B cell (primary cell): ENCODE measurements around the gene CASP2. TPM values are rescaled to one million over a fixed set of nuclear protein-coding genes. Genes with fewer than 3 reads are reported as not detected.

ENCODE experiments used
- ATAC-seq: fragments of 200-7000 bp; cut with Tn5 transposase; one replicate; pipeline ENCODE4 v1.10.0; 2021; ENCODE audit warnings: low read depth, mild to moderate bottlenecking, moderate number of reproducible peaks, moderate library complexity
- CTCF ChIA-PET: fragments of 350-600 bp; sonication (Branson Sonifier 250); formaldehyde crosslinking; loops from one replicate; lab custom pipeline; 2021; ENCODE audit warnings: antibody characterized with exemption, inconsistent platforms; lab: Charles Lee
- POLR2A ChIA-PET: fragments of 350-600 bp; sonication (Branson Sonifier 250); formaldehyde crosslinking; loops from one replicate; lab custom pipeline; 2021; ENCODE audit warnings: antibody characterized with exemption; lab: Charles Lee
- DNase-seq: peaks from one replicate; pipeline ENCODE4 v3.0.0; 2013
- H2AFZ ChIP-seq: 2 replicates; pipeline ENCODE4 v1.6.1; 2012; ENCODE audit warnings: mild to moderate bottlenecking, low read depth, low read length; ENCODE audit not compliant: insufficient read depth, poor library complexity, severe bottlenecking
- H3K27ac ChIP-seq, 2 donors: 1 replicate in 1 of 2; 2 replicates in 1 of 2; pipeline ENCODE4 v1.5.1; 2012 to 2013; ENCODE audit warnings: low read length in 2 of 2, mild to moderate bottlenecking in 2 of 2, moderate library complexity in 1 of 2
- H3K27me3 ChIP-seq, 4 experiments: fragments of 200-600 bp in 1 of 4; sonication (generic) in 1 of 4; replicated peaks in 1 of 4; 1 replicate in 2 of 4; 2 replicates in 2 of 4; pipeline versions ENCODE4 v1.6.1 to v1.7.0; 2013 to 2016; ENCODE audit warnings: low read length in 3 of 4, mild to moderate bottlenecking in 2 of 4, mixed read lengths in 1 of 4, moderate library complexity in 1 of 4; ENCODE audit not compliant: insufficient read depth in 4 of 4, control insufficient read depth in 3 of 4; ENCODE audit errors: control extremely low read depth in 1 of 4
- H3K36me3 ChIP-seq, 2 experiments: replicated peaks in 1 of 2; 1 replicate in 1 of 2; 2 replicates in 1 of 2; pipeline versions ENCODE4 v1.6.1 to v1.7.1; 2013; ENCODE audit warnings: low read length in 1 of 2; ENCODE audit not compliant: insufficient read depth in 2 of 2, control insufficient read depth in 1 of 2; ENCODE audit errors: control extremely low read depth in 1 of 2, extremely low read depth in 1 of 2
- H3K4me1 ChIP-seq, 2 donors: fragments of 200-600 bp in 1 of 2; sonication (generic) in 1 of 2; 1 replicate in 1 of 2; 2 replicates in 1 of 2; pipeline versions ENCODE4 v1.5.1 to v1.6.1; 2013 to 2017; ENCODE audit warnings: low read length in 2 of 2; ENCODE audit not compliant: control insufficient read depth in 2 of 2, insufficient read depth in 2 of 2
- H3K4me2 ChIP-seq: replicated peaks from 2 replicates; pipeline ENCODE3; 2012; ENCODE audit warnings: mild to moderate bottlenecking, low read depth, low read length; ENCODE audit not compliant: poor library complexity, severe bottlenecking
- H3K4me3 ChIP-seq, 5 experiments: fragments of 200-600 bp in 1 of 5; sonication (generic) in 1 of 5; 1 replicate in 3 of 5; 2 replicates in 2 of 5; pipeline versions ENCODE4 v1.5.1 to v1.7.0; 2011 to 2016; ENCODE audit warnings: low read length in 4 of 5, mild to moderate bottlenecking in 4 of 5, low read depth in 2 of 5, control low read depth in 1 of 5, moderate library complexity in 1 of 5; ENCODE audit not compliant: insufficient read depth in 1 of 5; ENCODE audit errors: control extremely low read depth in 1 of 5, extremely low read depth in 1 of 5
- H3K79me2 ChIP-seq: fragments of 200-600 bp; sonication (generic); one replicate; pipeline ENCODE4 v1.6.0; 2016; ENCODE audit warnings: low read length; ENCODE audit not compliant: control insufficient read depth, insufficient read depth
- H3K9ac ChIP-seq: fragments of 200-600 bp; sonication (generic); 2 replicates; pipeline ENCODE4 v1.6.1; 2017; ENCODE audit warnings: mild to moderate bottlenecking, low read length, moderate library complexity
- H3K9me3 ChIP-seq, 3 donors: one replicate each; pipeline versions ENCODE4 v1.6.1 to v1.7.1; 2013; ENCODE audit warnings: low read length in 2 of 3; ENCODE audit not compliant: control insufficient read depth in 2 of 3, insufficient read depth in 1 of 3; ENCODE audit errors: control extremely low read depth in 1 of 3
- H4K20me1 ChIP-seq: 2 replicates; pipeline ENCODE4 v1.6.0; 2012; ENCODE audit warnings: mild to moderate bottlenecking, low read length; ENCODE audit not compliant: insufficient read depth, control insufficient read depth, poor library complexity, severe bottlenecking
- H3K27ac Mint-ChIP-seq: one replicate; pipeline ENCODE4 v1.8.0; 2021; ENCODE audit warnings: mixed read lengths
- H3K27me3 Mint-ChIP-seq: one replicate; pipeline ENCODE4 v1.8.0; 2021; ENCODE audit warnings: mixed read lengths
- H3K4me1 Mint-ChIP-seq: one replicate; pipeline ENCODE4 v1.8.0; 2021; ENCODE audit warnings: mixed read lengths
- H3K4me3 Mint-ChIP-seq: one replicate; pipeline ENCODE4 v1.8.0; 2021; ENCODE audit warnings: mixed read lengths
- H3K9me3 Mint-ChIP-seq: one replicate; pipeline ENCODE4 v1.8.0; 2022; ENCODE audit warnings: mixed read lengths; ENCODE audit not compliant: insufficient read depth
- EZH2 ChIP-seq: IDR thresholded peaks from 2 replicates; pipeline ENCODE4 v1.6.1; 2012; ENCODE audit warnings: borderline replicate concordance, low read depth, mild to moderate bottlenecking, moderate library complexity, low read length; ENCODE audit not compliant: insufficient read depth, poor library complexity, severe bottlenecking
- WGBS: methylation state at CpG from one replicate; pipeline ENCODE4 v1.1.5; 2013; ENCODE audit warnings: missing lambda C conversion rate; ENCODE audit not compliant: insufficient coverage; 5-methylcytosine and 5-hydroxymethylcytosine counted together
- intact Hi-C: fragments of 100-400 bp; cut with micrococcal nuclease; formaldehyde crosslinking; loops from one replicate; pipeline ENCODE4 v1.10.0; 2022
- polyA plus RNA-seq: library from polyadenylated mRNA; depleted of rRNA; stranded (reverse); fragments of >200 nt; gene quantifications from 2 replicates; pipeline ENCODE4 v1.2.3, GENCODE V29; 2012
- total RNA-seq, 2 donors: library from RNA; stranded (reverse); fragments of 120-200 nt in 1 of 2; gene quantifications; 1 replicate in 1 of 2; 2 replicates in 1 of 2; pipeline versions ENCODE4 v1.2.3 to v1.2.4, GENCODE V29; 2013 to 2022
- TF ChIP-seq, protein P1 (sequence below): fragments of 200-600 bp; IDR thresholded peaks from one replicate; pipeline ENCODE4 v1.8.0; 2022; ENCODE audit warnings: antibody characterized with exemption, mild to moderate bottlenecking

The CASP2 gene
- total and polyA plus RNA-seq, 2 donors (not counting 1 experiment from before 2014, with no cell fraction given): 29.2 to 66.5 TPM

DNA sequence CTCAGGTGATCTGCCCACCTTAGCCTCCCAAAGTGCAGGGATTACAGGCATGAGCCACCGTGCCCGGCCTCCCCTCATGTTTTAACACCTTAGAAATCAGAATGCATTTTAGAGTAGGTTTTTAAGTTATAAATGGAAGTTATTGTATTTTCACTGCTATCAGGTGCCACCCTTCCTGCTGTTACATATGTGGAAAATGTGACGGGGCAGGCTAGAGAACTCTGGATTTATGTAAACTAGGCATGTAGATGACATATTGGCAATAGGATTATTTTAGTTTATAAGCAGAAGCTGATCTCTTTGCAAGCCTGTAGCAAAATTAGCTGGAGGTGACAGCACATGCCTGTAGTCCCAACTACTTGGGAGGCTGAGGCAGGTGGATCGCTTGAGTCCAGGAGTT, 2.1 kb downstream of the CASP2 start:
- ATAC-seq (no peak), DNase-seq (no peak)
- ChIA-PET CTCF (interaction anchor here (0.7 to 4.1 kb wide), 3 partner anchors 9 to 50 kb away, joined by 3 to 29 read pairs (median 4); no protein-coding TSS in a partner anchor), POLR2A (no interaction called here)
- H4K20me1 ChIP-seq: peaks cover 52% of the 10 kb centered on the region
- Mint-ChIP-seq H3K9me3 (no peaks in the 10 kb centered on the region), H3K27ac (no peak overlapping the region), H3K27me3 (no peaks in the 10 kb centered on the region), H3K4me3 (peak overlapping the region; percentile 95), H3K4me1 (peaks cover 55% of the 10 kb centered on the region)
- no peak overlapping the region for H3K9ac ChIP-seq
- peaks cover 0 to 6% (median 0%) of the 10 kb centered on the region in 3 donors for H3K9me3 ChIP-seq
- intact Hi-C loops: no loop called here
- H2AFZ ChIP-seq: no peak overlapping the region
- 94% methylated on average over 2 of the region's 4 CpGs for WGBS
- H3K27me3 ChIP-seq: no peaks in the 10 kb centered on the region
- H3K27ac ChIP-seq: no peak overlapping the region
- H3K79me2 ChIP-seq: peaks cover 65% of the 10 kb centered on the region
- H3K36me3 ChIP-seq: peaks cover 7 to 41% of the 10 kb centered on the region in 2 experiments
- no peak for TF ChIP-seq EZH2
- TF ChIP-seq, protein P1, sequence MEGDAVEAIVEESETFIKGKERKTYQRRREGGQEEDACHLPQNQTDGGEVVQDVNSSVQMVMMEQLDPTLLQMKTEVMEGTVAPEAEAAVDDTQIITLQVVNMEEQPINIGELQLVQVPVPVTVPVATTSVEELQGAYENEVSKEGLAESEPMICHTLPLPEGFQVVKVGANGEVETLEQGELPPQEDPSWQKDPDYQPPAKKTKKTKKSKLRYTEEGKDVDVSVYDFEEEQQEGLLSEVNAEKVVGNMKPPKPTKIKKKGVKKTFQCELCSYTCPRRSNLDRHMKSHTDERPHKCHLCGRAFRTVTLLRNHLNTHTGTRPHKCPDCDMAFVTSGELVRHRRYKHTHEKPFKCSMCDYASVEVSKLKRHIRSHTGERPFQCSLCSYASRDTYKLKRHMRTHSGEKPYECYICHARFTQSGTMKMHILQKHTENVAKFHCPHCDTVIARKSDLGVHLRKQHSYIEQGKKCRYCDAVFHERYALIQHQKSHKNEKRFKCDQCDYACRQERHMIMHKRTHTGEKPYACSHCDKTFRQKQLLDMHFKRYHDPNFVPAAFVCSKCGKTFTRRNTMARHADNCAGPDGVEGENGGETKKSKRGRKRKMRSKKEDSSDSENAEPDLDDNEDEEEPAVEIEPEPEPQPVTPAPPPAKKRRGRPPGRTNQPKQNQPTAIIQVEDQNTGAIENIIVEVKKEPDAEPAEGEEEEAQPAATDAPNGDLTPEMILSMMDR: no peak
- H3K4me3 ChIP-seq: no peak overlapping the region
- peak overlapping the region; percentile 86 for H3K4me2 ChIP-seq
- peaks cover 31 to 32% of the 10 kb centered on the region in 2 donors for H3K4me1 ChIP-seq

- Mint-ChIP-seq H3K4me1 (peaks cover 58% of the 10 kb centered on the region), H3K27me3 (no peaks in the 10 kb centered on the region), H3K27ac (no peak overlapping the region), H3K9me3 (no peaks in the 10 kb centered on the region), H3K4me3 (no peak overlapping the region)
- Histone ChIP-seq H3K79me2 (peaks cover 68% of the 10 kb centered on the region), H3K4me2 (no peak overlapping the region), H3K36me3 (peaks cover 7 to 61% of the 10 kb centered on the region in 2 experiments), H3K9ac (no peak overlapping the region), H3K9me3 (no peaks in the 10 kb centered on the region), H3K4me1 (peaks cover 26 to 27% of the 10 kb centered on the region in 2 donors), H3K27ac (no peak overlapping the region), H3K4me3 (no peak overlapping the region), H4K20me1 (peaks cover 53% of the 10 kb centered on the region), H3K27me3 (no peaks in the 10 kb centered on the region), H2AFZ (no peak overlapping the region)
- no CpG with 5 or more reads among the region's 5 CpGs for WGBS
- no peak for TF ChIP-seq EZH2
- TF ChIP-seq, protein P1: no peak
- ChIA-PET CTCF (interaction anchor here (1.7 to 4.1 kb wide), 2 partner anchors 12 to 52 kb away, joined by 4 to 29 read pairs; no protein-coding TSS in a partner anchor), POLR2A (interaction anchor here (0.7 kb wide), 1 partner anchor 65 kb away, joined by 5 read pairs; no protein-coding TSS in a partner anchor)
- no peak for DNase-seq
- intact Hi-C loops: no loop called here
- ATAC-seq: no peak
Measured at GRCh38 chr7:143292876-143293275, 4.7 kb downstream of the CASP2 start.
